Vagina (tissue), 2 donors: ENCODE results near the gene FGFR2. TPM values are rescaled to one million over a fixed set of nuclear protein-coding genes. Genes with fewer than 3 reads are reported as not detected.

Experiments used
- DNase-seq, 2 donors: peaks; one replicate each; pipeline ENCODE4 v3.0.0-alpha.2; 2017; ENCODE audit errors: extremely low spot score in 2 of 2
- H3K27ac ChIP-seq: fragments of 200-600 bp; sonication (generic); one replicate; pipeline ENCODE4 v1.5.1; 2019
- H3K27me3 ChIP-seq: fragments of 200-600 bp; sonication (generic); one replicate; pipeline ENCODE4 v1.5.1; 2019
- H3K36me3 ChIP-seq, 2 donors: fragments of 200-600 bp; sonication (generic); one replicate each; pipeline ENCODE4 v1.5.1; 2017 to 2019
- H3K4me1 ChIP-seq: fragments of 200-600 bp; sonication (generic); one replicate; pipeline ENCODE4 v1.5.1; 2019
- H3K4me3 ChIP-seq, 2 donors: fragments of 200-600 bp; sonication (generic); 1 replicate in 1 of 2; 2 replicates in 1 of 2; pipeline ENCODE4 v1.5.1; 2016 to 2019
- H3K9me3 ChIP-seq: fragments of 200-600 bp; sonication (generic); one replicate; pipeline ENCODE4 v1.5.1; 2019
- POLR2A ChIP-seq, 2 donors: fragments of 450-650 bp; IDR thresholded peaks; one replicate each; pipeline ENCODE4 v1.6.1; 2017; ENCODE audit warnings: antibody characterized with exemption in 2 of 2, mild to moderate bottlenecking in 2 of 2, moderate library complexity in 2 of 2
- POLR2AphosphoS5 ChIP-seq, 2 donors: sonication (generic); formaldehyde crosslinking; IDR thresholded peaks; one replicate each; pipeline ENCODE4 v1.9.0; 2017; ENCODE audit warnings: antibody characterized with exemption in 2 of 2, mild to moderate bottlenecking in 2 of 2, low read depth in 1 of 2; ENCODE audit not compliant: insufficient read depth in 1 of 2
- intact Hi-C: fragments of 100-400 bp; cut with DNase I; formaldehyde crosslinking; loops from one replicate; pipeline ENCODE4 v1.15.1; 2023
- total RNA-seq: library from RNA; depleted of rRNA; stranded (reverse); fragments of >200 nt; gene quantifications from one replicate; pipeline ENCODE4 v1.2.3, GENCODE V29; 2016
- TF ChIP-seq, protein P1 (sequence below), 3 experiments: fragments of 450-650 bp in 2 of 3; fragments of 200-600 bp in 1 of 3; sonication (generic) in 1 of 3; IDR thresholded peaks; one replicate each; pipeline ENCODE4 v1.5.1; 2017 to 2019; ENCODE audit warnings: antibody characterized with exemption in 3 of 3, mild to moderate bottlenecking in 2 of 3, moderate library complexity in 2 of 3

The FGFR2 gene
- total RNA-seq, 1 donor from 2014 or later, result 54.0 TPM

DNA sequence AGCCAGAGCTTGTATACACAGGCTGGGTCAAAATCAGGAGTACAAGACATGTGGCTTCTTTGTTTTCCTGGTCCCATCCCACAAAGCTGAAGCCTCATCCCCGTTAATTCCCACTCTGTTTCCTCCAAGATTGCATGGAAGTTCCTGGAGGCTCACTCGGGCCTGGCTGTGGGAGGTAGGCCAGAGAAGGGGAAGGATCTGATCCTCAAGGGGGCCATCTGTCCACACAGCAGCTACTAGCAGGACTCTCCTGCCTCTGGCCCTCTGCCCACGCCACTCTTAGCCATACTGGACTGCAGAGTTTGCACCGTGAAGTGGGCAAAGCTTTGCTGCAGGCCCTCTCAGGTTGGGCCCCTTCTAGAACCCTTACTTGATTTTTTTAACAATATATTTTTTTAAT, 160.6 kb downstream of the FGFR2 start:
- Histone ChIP-seq H3K4me1 (no peaks in the 10 kb centered on the region), H3K9me3 (no peaks in the 10 kb centered on the region), H3K27me3 (no peaks in the 10 kb centered on the region), H3K36me3 (no peaks in the 10 kb centered on the region), H3K4me3 (no peak overlapping the region), H3K27ac (no peak overlapping the region)
- intact Hi-C loops, result no loop called here
- TF ChIP-seq, protein P1, sequence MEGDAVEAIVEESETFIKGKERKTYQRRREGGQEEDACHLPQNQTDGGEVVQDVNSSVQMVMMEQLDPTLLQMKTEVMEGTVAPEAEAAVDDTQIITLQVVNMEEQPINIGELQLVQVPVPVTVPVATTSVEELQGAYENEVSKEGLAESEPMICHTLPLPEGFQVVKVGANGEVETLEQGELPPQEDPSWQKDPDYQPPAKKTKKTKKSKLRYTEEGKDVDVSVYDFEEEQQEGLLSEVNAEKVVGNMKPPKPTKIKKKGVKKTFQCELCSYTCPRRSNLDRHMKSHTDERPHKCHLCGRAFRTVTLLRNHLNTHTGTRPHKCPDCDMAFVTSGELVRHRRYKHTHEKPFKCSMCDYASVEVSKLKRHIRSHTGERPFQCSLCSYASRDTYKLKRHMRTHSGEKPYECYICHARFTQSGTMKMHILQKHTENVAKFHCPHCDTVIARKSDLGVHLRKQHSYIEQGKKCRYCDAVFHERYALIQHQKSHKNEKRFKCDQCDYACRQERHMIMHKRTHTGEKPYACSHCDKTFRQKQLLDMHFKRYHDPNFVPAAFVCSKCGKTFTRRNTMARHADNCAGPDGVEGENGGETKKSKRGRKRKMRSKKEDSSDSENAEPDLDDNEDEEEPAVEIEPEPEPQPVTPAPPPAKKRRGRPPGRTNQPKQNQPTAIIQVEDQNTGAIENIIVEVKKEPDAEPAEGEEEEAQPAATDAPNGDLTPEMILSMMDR (IDR thresholded peaks at IDR 0.05), result no peak
- TF ChIP-seq POLR2A (IDR thresholded peaks at IDR 0.05) (no peak), POLR2AphosphoS5 (IDR thresholded peaks at IDR 0.05; ENCODE audit: insufficient read depth in 1 of 2, low read depth in 1 of 2) (no peak)
- DNase-seq, result no peak

DNA sequence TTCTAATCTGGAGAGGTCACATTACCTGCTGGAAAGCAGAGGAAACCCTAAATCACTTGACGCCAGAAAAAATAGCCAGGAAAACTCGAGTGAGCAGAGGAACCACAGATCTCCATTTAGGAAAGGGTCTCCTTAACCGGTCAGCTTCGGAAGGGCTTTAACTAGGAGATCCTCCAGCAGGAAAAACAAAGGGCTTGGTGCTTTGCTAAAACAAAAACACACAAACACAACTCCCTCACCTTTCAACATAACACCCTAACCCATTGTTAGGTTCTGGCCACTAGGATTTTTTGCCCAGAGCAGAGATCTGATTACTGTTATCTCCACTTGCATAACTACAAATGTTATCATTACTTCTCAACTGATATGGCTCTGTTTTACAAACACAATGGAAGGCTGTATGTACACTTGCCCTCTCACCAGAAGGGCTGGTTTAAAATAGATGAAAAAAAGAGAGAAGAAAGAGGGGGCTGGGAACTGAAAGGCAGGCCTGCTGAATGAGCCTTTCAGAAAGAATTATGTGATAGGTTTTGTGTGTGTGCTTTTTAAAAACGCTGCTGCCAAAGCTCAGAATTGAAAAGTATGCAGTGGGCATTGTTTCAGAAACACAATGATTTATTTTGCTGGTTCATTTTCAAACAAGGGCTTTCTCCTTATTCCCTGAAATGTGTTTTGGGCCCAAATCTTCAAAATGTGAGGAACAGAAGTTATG, 161.5 kb downstream of the FGFR2 start:
- no peak overlapping the region for H3K27ac ChIP-seq
- H3K36me3 ChIP-seq, result no peaks in the 10 kb centered on the region
- intact Hi-C loops, result no loop called here
- no peak overlapping the region for H3K4me3 ChIP-seq
- TF ChIP-seq POLR2AphosphoS5 (IDR thresholded peaks at IDR 0.05; ENCODE audit: insufficient read depth in 1 of 2, low read depth in 1 of 2) (no peak), POLR2A (IDR thresholded peaks at IDR 0.05) (no peak)
- TF ChIP-seq, protein P1 (IDR thresholded peaks at IDR 0.05), result no peak
- DNase-seq, result no peak
- H3K4me1 ChIP-seq, result no peaks in the 10 kb centered on the region
- H3K27me3 ChIP-seq, result no peaks in the 10 kb centered on the region
- H3K9me3 ChIP-seq, result no peaks in the 10 kb centered on the region

DNA sequence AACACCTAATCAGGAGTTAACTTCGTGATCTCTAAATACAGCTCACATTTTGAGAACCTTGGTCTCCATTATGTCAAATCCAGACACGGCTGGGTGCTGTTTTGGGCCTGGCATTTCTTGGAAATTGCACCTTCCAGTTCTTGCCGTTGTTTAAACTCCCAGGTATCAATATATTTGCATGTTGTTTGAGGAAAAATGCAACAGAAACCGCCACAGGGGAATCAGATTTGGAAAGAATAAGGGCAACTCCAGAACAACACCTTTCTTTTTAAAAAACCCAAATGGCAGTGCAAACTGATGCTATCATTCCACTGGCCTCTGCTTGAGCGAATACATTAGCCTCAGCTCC, 162.0 kb downstream of the FGFR2 start:
- H3K27ac ChIP-seq, result no peak overlapping the region
- TF ChIP-seq POLR2A (IDR thresholded peaks at IDR 0.05) (no peak), POLR2AphosphoS5 (IDR thresholded peaks at IDR 0.05; ENCODE audit: insufficient read depth in 1 of 2, low read depth in 1 of 2) (no peak)
- TF ChIP-seq, protein P1 (IDR thresholded peaks at IDR 0.05), result no peak
- H3K36me3 ChIP-seq, result no peaks in the 10 kb centered on the region
- no peaks in the 10 kb centered on the region for H3K4me1 ChIP-seq
- intact Hi-C loops, result no loop called here
- no peaks in the 10 kb centered on the region for H3K27me3 ChIP-seq
- no peak for DNase-seq
- H3K9me3 ChIP-seq, result no peaks in the 10 kb centered on the region
- H3K4me3 ChIP-seq, result no peak overlapping the region

DNA sequence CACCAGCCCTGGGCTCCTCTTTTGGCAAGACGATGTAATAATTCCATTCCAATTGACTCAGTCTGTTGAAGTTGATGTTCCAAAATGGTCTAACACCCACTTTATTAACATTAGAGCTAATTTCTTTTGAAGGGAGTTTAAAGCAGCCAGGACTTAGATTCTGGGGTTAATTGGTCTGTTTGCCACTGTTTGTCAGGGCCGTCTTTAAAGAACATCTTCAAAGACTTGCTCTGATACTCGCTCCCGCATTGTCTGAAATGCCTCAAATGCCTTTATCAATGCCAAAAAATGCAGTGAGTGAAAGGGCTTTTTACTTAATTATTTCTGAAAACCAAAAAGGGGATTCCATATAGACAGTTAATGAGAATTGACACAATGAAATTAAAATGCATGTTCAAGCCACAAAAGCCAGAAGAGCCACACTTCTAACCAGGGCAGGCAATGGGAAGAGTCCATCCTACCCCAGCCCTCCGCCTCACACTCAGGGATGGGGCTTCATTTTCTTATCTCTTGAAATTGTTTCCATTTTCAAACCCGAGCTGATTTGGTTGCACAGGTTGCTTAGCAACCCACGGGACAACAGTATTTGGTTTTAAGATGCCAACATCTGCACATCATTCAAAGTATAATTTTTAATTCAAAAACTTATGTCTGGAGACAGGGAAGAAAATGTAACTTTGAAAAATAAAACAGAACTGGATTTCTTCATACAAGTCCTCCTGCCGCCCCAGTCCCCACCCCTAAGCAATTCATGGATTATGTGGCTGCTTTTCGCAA, 163.0 kb downstream of the FGFR2 start:
- TF ChIP-seq, protein P1 (IDR thresholded peaks at IDR 0.05), result no peak
- TF ChIP-seq POLR2AphosphoS5 (IDR thresholded peaks at IDR 0.05; ENCODE audit: insufficient read depth in 1 of 2, low read depth in 1 of 2), result no peak
- no peak for TF ChIP-seq POLR2A (IDR thresholded peaks at IDR 0.05)
- no peaks in the 10 kb centered on the region for H3K9me3 ChIP-seq
- H3K4me1 ChIP-seq, result no peaks in the 10 kb centered on the region
- DNase-seq, result no peak
- H3K27me3 ChIP-seq, result no peaks in the 10 kb centered on the region
- intact Hi-C loops, result no loop called here
- no peaks in the 10 kb centered on the region for H3K36me3 ChIP-seq
- no peak overlapping the region for H3K4me3 ChIP-seq
- no peak overlapping the region for H3K27ac ChIP-seq

DNA sequence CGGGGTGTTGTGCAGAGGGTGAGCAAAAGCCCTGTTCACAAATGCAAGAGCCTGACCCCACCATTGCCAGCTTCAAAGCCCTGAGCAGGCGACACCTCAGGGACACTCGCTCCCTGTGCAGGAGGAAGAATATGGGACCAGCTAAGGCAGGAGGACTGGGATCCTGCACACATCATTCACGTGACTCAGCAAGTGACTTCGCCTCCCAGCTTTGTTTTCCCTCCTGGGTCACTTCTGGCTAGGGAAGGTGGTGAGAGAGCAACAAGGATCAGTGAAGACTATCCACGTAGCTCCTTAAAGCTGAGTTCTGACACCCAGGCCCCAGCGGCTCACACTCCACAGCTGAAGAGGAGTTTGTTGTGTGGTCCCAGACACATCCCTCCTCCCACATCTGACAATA, 164.3 kb downstream of the FGFR2 start:
- Histone ChIP-seq H3K4me3 (no peak overlapping the region), H3K27ac (no peak overlapping the region), H3K36me3 (no peaks in the 10 kb centered on the region), H3K27me3 (no peaks in the 10 kb centered on the region), H3K9me3 (no peaks in the 10 kb centered on the region), H3K4me1 (no peaks in the 10 kb centered on the region)
- no peak for DNase-seq
- no peak for TF ChIP-seq POLR2A (IDR thresholded peaks at IDR 0.05)
- no peak for TF ChIP-seq POLR2AphosphoS5 (IDR thresholded peaks at IDR 0.05; ENCODE audit: insufficient read depth in 1 of 2, low read depth in 1 of 2)
- TF ChIP-seq, protein P1 (IDR thresholded peaks at IDR 0.05), result no peak
- intact Hi-C loops, result no loop called here
